Measurements from ENCODE around the gene TMED5. TPM values are rescaled to one million over a fixed set of nuclear protein-coding genes. Genes with fewer than 3 reads are reported as not detected.

TMED5 gene
- 29.6 and 62.1 TPM in 2 replicates for total RNA-seq

GRCh38 chr1:93179886-93180722 lies at the start of gene TMED5:
Gene TMED5 (minus strand): TSS chr1:93180413. CDS start chr1:93180242, 171 bp downstream.

GRCh38 chr1:93180723-93181613 lies 755 bp upstream of the TMED5 start, which contains the start of gene CCDC18:
Gene CCDC18 (plus strand): TSS chr1:93180724. CDS start chr1:93183362, 2,638 bp downstream.

Other genes starting within 250 kb of the TMED5 start
- gene DIPK1A, start 219.0 kb downstream of the TMED5 start, total RNA-seq = 0.25 and 0.32 TPM in 2 replicates
- gene MTF2, start 101.1 kb downstream of the TMED5 start, total RNA-seq = 25.4 and 41.3 TPM in 2 replicates
- 7.2 and 8.7 TPM in 2 replicates for gene CCDC18, start 311 bp upstream of the TMED5 start, total RNA-seq
- gene DR1, start 165.5 kb upstream of the TMED5 start, total RNA-seq = 12.6 and 31.4 TPM in 2 replicates

Data from bladder microvascular endothelial cell (primary cell).